HG02870 (cell line): ENCODE measurements around the gene POU6F1.

Experiments used
- ATAC-seq: cut with Tn5 transposase; IDR thresholded peaks from one replicate; pipeline ENCODE4 v1.9.1; 2021; ENCODE audit warnings: mild to moderate bottlenecking, moderate library complexity; ENCODE audit not compliant: unreplicated experiment

The POU6F1 gene

DNA sequence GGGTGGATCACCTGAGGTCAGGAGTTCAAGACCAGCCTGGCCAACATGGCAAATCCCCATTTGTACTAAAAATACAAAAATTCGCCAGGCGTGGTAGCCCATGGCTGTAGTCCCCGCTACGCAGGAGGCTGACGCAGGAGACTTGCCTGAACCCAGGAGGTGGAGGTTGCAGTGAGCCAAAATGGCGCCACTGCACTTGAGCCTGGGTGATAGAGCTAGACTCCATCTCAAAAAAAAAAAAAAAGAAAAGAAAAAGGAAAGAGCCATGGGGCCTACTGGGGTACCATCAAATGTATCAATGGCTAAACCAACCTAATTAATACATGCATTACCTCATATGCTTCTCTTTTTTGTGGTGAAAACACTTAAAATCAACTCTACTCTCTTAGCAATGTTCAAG lies 55.6 kb downstream of the POU6F1 start:
- ATAC-seq = no peak

DNA sequence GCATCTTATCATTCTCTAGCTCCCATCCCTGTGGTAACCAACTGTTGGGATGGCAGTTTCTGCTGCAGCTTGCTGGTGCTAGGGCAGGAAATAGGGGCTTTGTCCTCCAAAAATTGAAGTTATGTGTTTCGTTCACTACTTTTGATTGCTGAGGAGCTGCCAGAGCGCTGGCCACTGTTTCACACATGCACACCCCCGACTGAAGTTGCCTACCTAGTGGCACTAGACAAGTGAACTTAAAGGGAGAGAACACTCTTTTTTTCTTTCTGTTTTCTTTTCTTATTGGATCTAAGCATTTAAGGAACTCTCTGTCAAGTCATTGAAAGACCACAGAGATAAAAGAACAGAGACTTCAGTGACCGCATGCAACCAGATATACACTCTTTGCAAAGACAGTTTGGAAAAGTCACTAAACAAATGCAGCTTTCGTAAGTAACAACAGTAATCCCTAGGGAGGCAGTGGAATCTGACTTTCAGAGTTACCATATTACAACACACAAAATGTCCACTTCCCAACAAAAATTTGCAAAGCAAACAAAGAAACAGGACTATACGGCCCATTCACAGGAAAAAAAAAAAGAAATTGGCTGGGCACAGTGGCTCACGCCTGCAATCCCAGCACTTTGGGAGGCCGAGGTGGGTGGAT lies 56.9 kb downstream of the POU6F1 start:
- no peak for ATAC-seq

DNA sequence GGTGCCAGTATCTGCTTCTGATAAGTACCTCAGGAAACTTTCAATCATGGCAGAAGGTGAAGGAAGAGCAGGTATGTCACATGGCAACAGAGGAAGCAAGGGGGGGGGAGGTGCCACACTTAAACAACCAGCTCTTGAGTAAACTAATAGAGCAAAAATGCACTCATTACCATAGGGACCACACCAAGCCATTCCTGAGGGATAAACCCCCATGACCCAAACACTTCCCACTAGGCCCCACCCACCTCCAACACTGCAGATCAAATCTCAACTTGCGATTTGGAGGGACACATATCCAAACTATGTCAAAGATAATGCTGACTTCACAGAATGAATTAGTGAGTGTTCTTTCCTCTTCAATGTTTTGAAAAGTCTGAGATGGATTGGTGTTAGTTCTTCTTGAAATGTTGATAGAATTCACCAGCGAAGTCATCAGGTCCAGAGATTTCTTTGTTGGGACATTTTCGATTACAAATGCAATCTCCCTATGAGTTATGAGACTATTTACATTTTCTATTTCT lies 61.6 kb downstream of the POU6F1 start:
- ATAC-seq = no peak

GRCh38 chr12:51152953-51153352 lies 64.9 kb downstream of the POU6F1 start:
- ATAC-seq = no peak

- ATAC-seq = no peak
Measured at GRCh38 chr12:51150777-51151176, 67.1 kb downstream of the POU6F1 start.

DNA sequence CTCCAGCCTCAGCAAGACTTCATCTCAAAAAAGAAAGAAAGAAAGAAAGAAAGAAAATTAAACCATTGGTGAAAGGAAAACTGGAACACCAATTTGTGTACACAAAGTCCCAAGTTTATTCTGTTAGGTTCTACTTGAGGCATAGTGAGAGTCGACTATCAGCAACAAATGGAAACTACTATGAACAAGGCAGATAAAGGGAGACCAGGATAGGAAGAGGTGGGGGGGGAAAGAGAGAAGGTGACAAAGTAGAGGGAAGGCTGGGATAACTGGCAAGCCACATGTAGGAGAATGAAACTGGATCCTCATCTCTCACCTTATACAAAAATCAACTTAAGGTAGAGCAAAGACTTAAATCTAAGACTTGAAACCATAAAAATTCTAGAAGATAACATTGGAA lies 70.6 kb downstream of the POU6F1 start:
- no peak for ATAC-seq

- no peak for ATAC-seq
Measured at GRCh38 chr12:51139292-51139844, 78.5 kb downstream of the POU6F1 start.
